Activated naive CD8-positive, alpha-beta T cell (primary cell): ENCODE measurements around the gene EML4.

Source experiments
- H3K27ac Mint-ChIP-seq: one replicate; pipeline ENCODE4 v1.8.0; 2021; ENCODE audit warnings: mixed read lengths
- H3K27me3 Mint-ChIP-seq: one replicate; pipeline ENCODE4 v1.8.0; 2021; ENCODE audit warnings: mixed read lengths
- H3K36me3 Mint-ChIP-seq: one replicate; pipeline ENCODE4 v1.8.0; 2021; ENCODE audit warnings: mixed read lengths
- H3K4me1 Mint-ChIP-seq: one replicate; pipeline ENCODE4 v1.8.0; 2021; ENCODE audit warnings: low read depth, mixed read lengths
- H3K4me3 Mint-ChIP-seq: one replicate; pipeline ENCODE4 v1.8.0; 2021; ENCODE audit warnings: mild to moderate bottlenecking, mixed read lengths
- H3K9me3 Mint-ChIP-seq: one replicate; pipeline ENCODE4 v1.8.0; 2021; ENCODE audit warnings: low read depth, mixed read lengths

The EML4 gene

GRCh38 chr2:42293019-42293418 is 123.9 kb downstream of the EML4 start:
- H3K36me3 Mint-ChIP-seq, result peaks cover 33% of the 10 kb centered on the region
- H3K27ac Mint-ChIP-seq, result no peak overlapping the region
- no peak overlapping the region for H3K4me3 Mint-ChIP-seq
- H3K9me3 Mint-ChIP-seq, result no peaks in the 10 kb centered on the region
- no peaks in the 10 kb centered on the region for H3K27me3 Mint-ChIP-seq
- peaks cover 24% of the 10 kb centered on the region for H3K4me1 Mint-ChIP-seq

DNA sequence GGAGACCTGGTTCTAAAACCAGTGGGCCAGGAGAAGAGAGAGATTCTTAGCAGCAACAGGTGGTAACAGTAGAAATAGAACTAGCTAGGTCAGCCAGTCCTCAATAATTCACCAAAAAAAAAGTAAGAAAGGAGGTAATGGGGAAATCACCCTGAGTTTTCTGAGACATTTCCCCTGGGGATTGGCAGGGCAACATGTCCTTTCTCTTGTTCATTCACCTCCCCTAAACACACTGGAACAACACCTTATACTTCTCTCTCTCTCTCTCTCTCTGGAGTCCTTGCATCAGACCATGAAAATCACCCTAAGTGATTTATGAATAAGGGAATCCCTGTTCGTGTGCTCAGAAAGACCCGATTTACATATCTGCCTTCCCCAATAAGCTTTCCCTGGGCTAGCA is 127.1 kb downstream of the EML4 start:
- H3K27ac Mint-ChIP-seq, result peak overlapping the region; percentile 88
- H3K36me3 Mint-ChIP-seq, result peaks cover 40% of the 10 kb centered on the region
- H3K4me1 Mint-ChIP-seq, result peaks cover 49% of the 10 kb centered on the region
- H3K27me3 Mint-ChIP-seq, result no peaks in the 10 kb centered on the region
- no peaks in the 10 kb centered on the region for H3K9me3 Mint-ChIP-seq
- peak overlapping the region; percentile 0 for H3K4me3 Mint-ChIP-seq

- H3K4me1 Mint-ChIP-seq, result peaks cover 49% of the 10 kb centered on the region
- H3K36me3 Mint-ChIP-seq, result peaks cover 35% of the 10 kb centered on the region
- peak overlapping the region; percentile 57 for H3K4me3 Mint-ChIP-seq
- no peaks in the 10 kb centered on the region for H3K27me3 Mint-ChIP-seq
- H3K9me3 Mint-ChIP-seq, result no peaks in the 10 kb centered on the region
- H3K27ac Mint-ChIP-seq, result peak overlapping the region; percentile 88
Measured at GRCh38 chr2:42297322-42297936, 128.3 kb downstream of the EML4 start.

- H3K4me3 Mint-ChIP-seq, result peak overlapping the region; percentile 42
- H3K27ac Mint-ChIP-seq, result peak overlapping the region; percentile 88
- H3K36me3 Mint-ChIP-seq, result peaks cover 36% of the 10 kb centered on the region
- H3K9me3 Mint-ChIP-seq, result no peaks in the 10 kb centered on the region
- peaks cover 49% of the 10 kb centered on the region for H3K4me1 Mint-ChIP-seq
- H3K27me3 Mint-ChIP-seq, result no peaks in the 10 kb centered on the region
Measured at GRCh38 chr2:42298132-42298531, 129.0 kb downstream of the EML4 start.

GRCh38 chr2:42298996-42299754 is 130.0 kb downstream of the EML4 start:
- Mint-ChIP-seq H3K4me1 (peaks cover 49% of the 10 kb centered on the region), H3K27me3 (no peaks in the 10 kb centered on the region), H3K4me3 (peak overlapping the region; percentile 27), H3K36me3 (peaks cover 38% of the 10 kb centered on the region), H3K27ac (peak overlapping the region; percentile 81), H3K9me3 (no peaks in the 10 kb centered on the region)

GRCh38 chr2:42300527-42300926 is 131.4 kb downstream of the EML4 start:
- Mint-ChIP-seq H3K36me3 (peaks cover 34% of the 10 kb centered on the region), H3K4me1 (peaks cover 51% of the 10 kb centered on the region), H3K4me3 (no peak overlapping the region), H3K27ac (no peak overlapping the region), H3K9me3 (no peaks in the 10 kb centered on the region), H3K27me3 (no peaks in the 10 kb centered on the region)

DNA sequence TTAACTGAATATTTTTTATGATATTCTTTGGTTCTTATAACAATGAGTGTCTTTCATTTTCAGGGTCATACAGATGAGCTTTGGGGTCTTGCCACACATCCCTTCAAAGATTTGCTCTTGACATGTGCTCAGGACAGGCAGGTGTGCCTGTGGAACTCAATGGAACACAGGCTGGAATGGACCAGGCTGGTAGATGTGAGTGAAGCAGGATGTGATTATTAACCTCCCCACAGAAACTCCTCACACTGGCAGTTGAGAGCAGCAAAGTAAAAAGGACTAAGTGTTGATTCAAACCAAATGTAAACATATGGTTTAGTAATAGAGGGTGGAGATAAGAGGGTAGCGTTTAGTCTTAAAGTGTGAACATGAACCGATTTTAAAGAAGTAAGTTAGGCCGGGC is 134.1 kb downstream of the EML4 start:
- H3K9me3 Mint-ChIP-seq, result no peaks in the 10 kb centered on the region
- no peak overlapping the region for H3K27ac Mint-ChIP-seq
- peaks cover 35% of the 10 kb centered on the region for H3K4me1 Mint-ChIP-seq
- H3K4me3 Mint-ChIP-seq, result no peak overlapping the region
- peaks cover 28% of the 10 kb centered on the region for H3K36me3 Mint-ChIP-seq
- H3K27me3 Mint-ChIP-seq, result no peaks in the 10 kb centered on the region

DNA sequence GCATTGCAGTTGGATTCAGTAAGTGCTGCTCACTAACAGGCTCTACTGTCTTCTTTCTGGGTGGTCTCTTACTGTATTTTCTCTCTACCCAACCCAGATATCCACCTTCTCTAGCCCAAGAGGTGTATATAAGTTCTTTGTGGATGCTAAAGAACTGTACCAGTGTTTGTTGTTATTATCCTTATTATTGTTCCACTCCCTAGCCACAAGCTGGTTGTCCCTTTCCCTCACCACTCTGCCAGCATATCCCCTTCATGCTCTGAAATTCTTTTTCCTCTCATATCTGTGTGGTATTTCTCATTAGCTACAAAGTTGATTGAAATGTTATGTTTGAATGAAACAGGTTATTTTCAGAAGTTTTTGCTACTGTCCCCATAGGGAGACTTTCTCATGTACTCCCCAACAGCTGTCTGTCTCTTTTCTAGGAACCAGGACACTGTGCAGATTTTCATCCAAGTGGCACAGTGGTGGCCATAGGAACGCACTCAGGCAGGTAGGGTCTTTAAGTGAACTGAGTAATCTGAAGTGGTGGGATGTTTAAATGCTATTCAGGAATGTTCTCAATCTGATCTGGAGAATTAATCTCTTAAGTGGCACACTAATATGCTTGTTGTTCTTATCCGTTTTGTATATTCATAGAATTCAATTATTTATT is 135.0 kb downstream of the EML4 start:
- peaks cover 26% of the 10 kb centered on the region for H3K4me1 Mint-ChIP-seq
- no peak overlapping the region for H3K4me3 Mint-ChIP-seq
- no peaks in the 10 kb centered on the region for H3K27me3 Mint-ChIP-seq
- peaks cover 22% of the 10 kb centered on the region for H3K36me3 Mint-ChIP-seq
- no peak overlapping the region for H3K27ac Mint-ChIP-seq
- H3K9me3 Mint-ChIP-seq, result no peaks in the 10 kb centered on the region

DNA sequence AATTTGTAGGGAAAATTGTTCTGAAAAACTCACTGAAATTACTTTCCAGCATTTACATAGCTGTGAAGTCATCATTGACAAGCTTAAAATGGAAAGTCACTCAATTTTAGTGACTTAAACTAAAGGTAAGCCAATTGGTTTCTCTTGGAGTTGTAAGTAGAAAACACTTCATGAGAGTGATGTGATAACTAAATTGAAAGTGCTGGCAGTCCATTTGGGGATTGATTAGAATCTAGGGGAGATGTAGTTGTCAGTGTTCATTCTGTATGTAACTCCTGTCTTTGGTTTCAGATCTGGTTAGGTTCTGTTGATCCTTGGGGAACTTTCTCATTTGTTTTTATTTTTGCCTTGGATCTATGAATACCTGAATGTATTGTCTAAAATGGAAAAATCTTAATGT is 138.0 kb downstream of the EML4 start:
- H3K36me3 Mint-ChIP-seq, result peaks cover 20% of the 10 kb centered on the region
- H3K9me3 Mint-ChIP-seq, result no peaks in the 10 kb centered on the region
- no peak overlapping the region for H3K4me3 Mint-ChIP-seq
- H3K27ac Mint-ChIP-seq, result peak overlapping the region; percentile 81
- peaks cover 11% of the 10 kb centered on the region for H3K4me1 Mint-ChIP-seq
- no peaks in the 10 kb centered on the region for H3K27me3 Mint-ChIP-seq

DNA sequence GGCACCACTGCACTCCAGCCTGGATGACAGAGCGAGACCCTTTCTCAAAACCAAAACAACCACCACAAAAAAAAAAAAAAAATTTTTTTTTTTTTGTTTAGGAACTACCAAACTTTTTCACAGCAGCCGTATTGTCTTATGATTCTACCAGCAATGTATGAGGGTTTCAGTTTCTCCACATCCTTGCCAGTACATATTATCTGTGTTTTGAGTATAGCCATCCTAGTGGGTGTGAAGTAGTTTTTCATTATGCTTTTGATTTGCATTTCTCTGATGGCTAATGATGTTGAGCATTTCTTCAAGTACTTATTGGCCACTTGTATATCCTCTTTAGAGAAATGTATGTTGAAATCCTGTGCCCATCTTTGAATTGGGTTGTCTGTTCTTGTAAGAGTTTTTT is 140.2 kb downstream of the EML4 start:
- no peak overlapping the region for H3K27ac Mint-ChIP-seq
- H3K27me3 Mint-ChIP-seq, result no peaks in the 10 kb centered on the region
- H3K4me1 Mint-ChIP-seq, result peaks cover 12% of the 10 kb centered on the region
- no peak overlapping the region for H3K4me3 Mint-ChIP-seq
- H3K36me3 Mint-ChIP-seq, result peaks cover 12% of the 10 kb centered on the region
- no peaks in the 10 kb centered on the region for H3K9me3 Mint-ChIP-seq

GRCh38 chr2:42310007-42310515 is 140.9 kb downstream of the EML4 start:
- no peaks in the 10 kb centered on the region for H3K27me3 Mint-ChIP-seq
- H3K4me1 Mint-ChIP-seq, result peaks cover 18% of the 10 kb centered on the region
- no peak overlapping the region for H3K27ac Mint-ChIP-seq
- no peaks in the 10 kb centered on the region for H3K9me3 Mint-ChIP-seq
- H3K36me3 Mint-ChIP-seq, result peaks cover 16% of the 10 kb centered on the region
- no peak overlapping the region for H3K4me3 Mint-ChIP-seq

DNA sequence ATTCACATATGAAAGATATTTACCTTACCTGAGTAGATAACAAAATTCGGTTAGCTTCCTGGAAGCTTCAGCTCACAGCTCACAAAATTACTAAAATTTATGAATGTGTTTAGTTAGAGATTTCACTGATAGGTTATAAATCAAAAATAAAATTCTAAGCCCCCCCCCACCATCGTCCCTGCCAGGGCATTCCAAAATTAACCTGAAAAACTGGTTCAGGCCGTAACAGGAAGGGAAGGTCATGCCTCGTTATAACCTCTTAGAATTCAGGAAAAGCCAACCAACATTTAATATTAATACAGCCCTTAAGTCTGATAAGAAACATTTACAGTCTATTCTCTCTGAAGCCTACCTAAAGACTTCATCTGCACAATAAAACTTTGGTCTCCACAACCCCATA is 143.0 kb downstream of the EML4 start:
- Mint-ChIP-seq H3K27me3 (no peaks in the 10 kb centered on the region), H3K4me3 (no peak overlapping the region), H3K9me3 (no peaks in the 10 kb centered on the region), H3K27ac (no peak overlapping the region), H3K36me3 (peaks cover 13% of the 10 kb centered on the region), H3K4me1 (peaks cover 17% of the 10 kb centered on the region)

DNA sequence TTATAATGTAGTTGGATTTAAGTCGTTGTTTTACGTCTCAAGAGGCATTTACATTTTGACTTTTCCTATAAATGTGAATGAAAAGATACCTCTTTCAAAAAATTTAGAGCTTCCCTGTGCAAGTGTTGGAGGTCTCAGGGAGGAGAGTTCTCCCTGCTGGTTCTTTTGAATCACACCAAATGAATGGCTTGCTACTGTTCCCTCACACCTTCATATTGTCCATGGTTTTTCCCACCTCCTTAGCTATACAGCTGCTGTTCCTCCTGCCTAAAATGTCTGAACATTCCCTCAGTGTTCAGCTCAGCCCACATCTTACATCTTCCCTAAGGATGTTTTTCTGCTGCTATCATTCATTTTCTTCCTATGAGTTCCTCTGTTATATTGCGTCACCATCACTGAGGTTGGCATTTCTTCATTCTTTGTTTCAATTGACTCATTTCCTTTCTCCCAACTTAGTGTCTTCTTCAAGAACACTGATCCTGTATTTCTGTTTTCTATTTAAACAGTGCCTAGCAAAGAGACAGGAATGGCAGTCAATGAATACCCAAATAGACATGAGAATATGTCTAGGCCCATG is 145.8 kb downstream of the EML4 start:
- H3K27me3 Mint-ChIP-seq, result no peaks in the 10 kb centered on the region
- H3K4me3 Mint-ChIP-seq, result no peak overlapping the region
- peaks cover 9% of the 10 kb centered on the region for H3K36me3 Mint-ChIP-seq
- no peaks in the 10 kb centered on the region for H3K9me3 Mint-ChIP-seq
- peak overlapping the region; percentile 36 for H3K27ac Mint-ChIP-seq
- H3K4me1 Mint-ChIP-seq, result peaks cover 26% of the 10 kb centered on the region

DNA sequence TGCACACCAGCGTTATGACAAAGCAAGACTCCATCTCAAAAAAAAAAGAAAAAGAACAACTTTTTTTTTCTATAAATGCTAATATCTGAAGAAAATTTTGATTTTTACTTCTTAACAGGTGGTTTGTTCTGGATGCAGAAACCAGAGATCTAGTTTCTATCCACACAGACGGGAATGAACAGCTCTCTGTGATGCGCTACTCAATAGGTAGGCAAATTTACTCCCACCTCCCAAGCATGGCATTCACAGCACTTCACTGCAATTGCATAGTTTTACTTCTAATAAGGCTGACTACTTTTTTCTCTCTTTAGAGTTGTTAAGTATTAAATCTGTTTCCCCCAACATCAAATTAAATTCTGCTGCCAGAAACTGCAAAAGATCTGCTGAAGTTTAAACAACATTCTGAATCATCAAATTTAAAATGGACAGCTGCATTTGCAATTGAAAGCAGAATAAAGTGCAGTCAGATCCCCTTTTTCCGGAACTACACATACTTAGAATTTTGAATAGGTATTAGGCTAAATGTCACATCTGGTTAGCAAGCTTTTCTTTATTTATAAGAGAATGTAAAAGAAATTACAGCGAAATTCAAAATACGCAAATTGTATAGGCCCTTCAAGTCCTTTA is 146.8 kb downstream of the EML4 start:
- H3K9me3 Mint-ChIP-seq, result no peaks in the 10 kb centered on the region
- peaks cover 30% of the 10 kb centered on the region for H3K4me1 Mint-ChIP-seq
- H3K27me3 Mint-ChIP-seq, result no peaks in the 10 kb centered on the region
- H3K4me3 Mint-ChIP-seq, result no peak overlapping the region
- H3K27ac Mint-ChIP-seq, result peak overlapping the region; percentile 46
- H3K36me3 Mint-ChIP-seq, result peaks cover 13% of the 10 kb centered on the region
